ENCODE results near the gene RAB15. TPM values are rescaled to one million over a fixed set of nuclear protein-coding genes. Genes with fewer than 3 reads are reported as not detected.

RAB15 gene
- total RNA-seq, 1 experiment from 2014 or later, result 3.3 TPM

DNA sequence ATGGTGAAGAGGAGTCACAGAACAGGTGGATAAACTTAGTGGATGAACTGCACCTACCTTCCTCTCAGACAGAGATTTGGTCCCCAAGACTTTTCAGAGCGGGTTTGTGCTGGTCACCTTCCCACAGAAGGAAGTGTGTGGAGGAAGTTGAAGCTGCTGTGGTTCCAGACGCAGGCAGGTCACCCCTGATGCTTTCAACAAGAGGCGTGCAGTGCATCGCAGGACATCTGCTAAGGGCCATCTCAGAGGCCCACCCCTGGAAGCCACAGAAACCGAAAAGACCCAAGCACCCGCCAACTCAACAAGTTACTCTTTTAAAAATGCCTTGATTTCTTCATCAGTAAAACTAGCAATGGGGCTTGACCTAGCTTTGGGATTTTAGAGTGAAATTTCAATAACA, 28.6 kb downstream of the RAB15 start:
- Histone ChIP-seq H3K4me3 (replicated peaks in 1 of 2; ENCODE audit: low read depth in 1 of 2, low read length in 2 of 2) (no peak overlapping the region), H4K20me1 (ENCODE audit: insufficient read depth) (no peaks in the 10 kb centered on the region), H3K27me3 (ENCODE audit: insufficient read depth, low read length) (no peaks in the 10 kb centered on the region), H2AFZ (ENCODE audit: low read depth, low read length, poor library complexity, severe bottlenecking) (no peak overlapping the region), H3K79me2 (ENCODE audit: insufficient read depth, low read length) (no peaks in the 10 kb centered on the region), H3K4me2 (ENCODE audit: low read length) (no peak overlapping the region), H3K9me3 (ENCODE audit: control insufficient read depth in 1 of 2, insufficient read depth in 1 of 2, low read depth in 1 of 2, low read length in 2 of 2) (no peaks in the 10 kb centered on the region), H3K9me2 (ENCODE audit: insufficient read depth) (no peaks in the 10 kb centered on the region), H3K36me3 (ENCODE audit: control insufficient read depth in 1 of 2, insufficient read depth in 2 of 2, low read length in 2 of 2) (no peaks in the 10 kb centered on the region), H3K9ac (ENCODE audit: low read length) (no peak overlapping the region), H3K27ac (ENCODE audit: low read depth, low read length) (no peak overlapping the region), H3K4me1 (ENCODE audit: control insufficient read depth in 1 of 2, insufficient read depth in 2 of 2, low read length in 2 of 2) (no peaks in the 10 kb centered on the region)
- POLR2A ChIA-PET, result no interaction called here
- RAD21 ChIA-PET (ENCODE audit: low non-redundant PET in 1 of 2, low total read pairs in 2 of 2, uncharacterized antibody in 2 of 2, unreplicated experiment in 2 of 2), result no interaction called here
- BruUV-seq (replicated peaks), result no TSS peak
- TF ChIP-seq, protein P1, sequence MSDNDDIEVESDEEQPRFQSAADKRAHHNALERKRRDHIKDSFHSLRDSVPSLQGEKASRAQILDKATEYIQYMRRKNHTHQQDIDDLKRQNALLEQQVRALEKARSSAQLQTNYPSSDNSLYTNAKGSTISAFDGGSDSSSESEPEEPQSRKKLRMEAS (IDR thresholded peaks at IDR 0.05), result no peak
- TF ChIP-seq POLR2AphosphoS5 (IDR thresholded peaks at IDR 0.05; ENCODE audit: low read depth, low read length) (no peak), ELF1 (IDR thresholded peaks at IDR 0.05; ENCODE audit: borderline replicate concordance, low read depth) (no peak), RAD21 (IDR thresholded peaks at IDR 0.05; ENCODE audit: low read depth) (no peak), REST (IDR thresholded peaks at IDR 0.05; ENCODE audit: low read depth) (no peak), SRF (IDR thresholded peaks at IDR 0.05; ENCODE audit: low read depth) (no peak), FOSL1 (IDR thresholded peaks at IDR 0.05; ENCODE audit: low read depth) (no peak), YY1 (IDR thresholded peaks at IDR 0.05; ENCODE audit: extremely low read depth, insufficient replicate concordance, low read depth, low read length) (no peak), POLR2A (IDR thresholded peaks at IDR 0.05; ENCODE audit: borderline replicate concordance, extremely low read depth, insufficient read depth, insufficient read length) (no peak), CEBPB (IDR thresholded peaks at IDR 0.05; ENCODE audit: low read depth) (no peak), JUND (IDR thresholded peaks at IDR 0.05) (no peak)
- ATAC-seq (no peak), DNase-seq (ENCODE audit: low read depth, low spot score) (no peak)
- CTCF ChIA-PET, result interaction anchor here (1.1 kb wide), 1 partner anchor 10 kb away, joined by 3 read pairs; no protein-coding TSS in a partner anchor
- intact Hi-C loops (cut with micrococcal nuclease), result no loop called here
